ENCODE measurements around the gene MLLT3.

The MLLT3 gene

GRCh38 chr9:20476912-20477521 lies 145.3 kb downstream of the MLLT3 start:
- H3K4me1 ChIP-seq (ENCODE audit: control insufficient read depth in 2 of 2, insufficient read depth in 2 of 2, low read length in 2 of 2) = peaks cover 0 to 5% of the 10 kb centered on the region in 2 donors
- H3K36me3 ChIP-seq (ENCODE audit: control insufficient read depth in 2 of 2, insufficient read depth in 2 of 2, low read length in 2 of 2) = no peaks in the 10 kb centered on the region
- no peaks in the 10 kb centered on the region for H3K9me3 ChIP-seq (ENCODE audit: control insufficient read depth in 2 of 2, low read length in 2 of 2)
- no peaks in the 10 kb centered on the region for H3K27me3 ChIP-seq (ENCODE audit: control insufficient read depth in 2 of 2, insufficient read depth in 2 of 2, low read length in 2 of 2)
- no peak overlapping the region for H3K4me3 ChIP-seq (ENCODE audit: low read length in 2 of 2)
- no peak overlapping the region for H3K9ac ChIP-seq (ENCODE audit: low read depth in 1 of 2, low read length in 2 of 2)
- no peak overlapping the region for H3K27ac ChIP-seq (ENCODE audit: low read depth in 2 of 2, low read length in 2 of 2)

GRCh38 chr9:20474496-20474895 lies 147.8 kb downstream of the MLLT3 start:
- Histone ChIP-seq H3K4me1 (ENCODE audit: control insufficient read depth in 2 of 2, insufficient read depth in 2 of 2, low read length in 2 of 2) (peaks cover 0 to 9% of the 10 kb centered on the region in 2 donors), H3K4me3 (ENCODE audit: low read length in 2 of 2) (no peak overlapping the region), H3K9me3 (ENCODE audit: control insufficient read depth in 2 of 2, low read length in 2 of 2) (no peaks in the 10 kb centered on the region), H3K27ac (ENCODE audit: low read depth in 2 of 2, low read length in 2 of 2) (no peak overlapping the region), H3K9ac (ENCODE audit: low read depth in 1 of 2, low read length in 2 of 2) (no peak overlapping the region), H3K36me3 (ENCODE audit: control insufficient read depth in 2 of 2, insufficient read depth in 2 of 2, low read length in 2 of 2) (no peaks in the 10 kb centered on the region), H3K27me3 (ENCODE audit: control insufficient read depth in 2 of 2, insufficient read depth in 2 of 2, low read length in 2 of 2) (no peaks in the 10 kb centered on the region)

- no peaks in the 10 kb centered on the region for H3K27me3 ChIP-seq (ENCODE audit: control insufficient read depth in 2 of 2, insufficient read depth in 2 of 2, low read length in 2 of 2)
- H3K9me3 ChIP-seq (ENCODE audit: control insufficient read depth in 2 of 2, low read length in 2 of 2) = no peaks in the 10 kb centered on the region
- H3K4me1 ChIP-seq (ENCODE audit: control insufficient read depth in 2 of 2, insufficient read depth in 2 of 2, low read length in 2 of 2) = peaks cover 0 to 9% of the 10 kb centered on the region in 2 donors
- no peak overlapping the region for H3K9ac ChIP-seq (ENCODE audit: low read depth in 1 of 2, low read length in 2 of 2)
- H3K36me3 ChIP-seq (ENCODE audit: control insufficient read depth in 2 of 2, insufficient read depth in 2 of 2, low read length in 2 of 2) = no peaks in the 10 kb centered on the region
- H3K27ac ChIP-seq (ENCODE audit: low read depth in 2 of 2, low read length in 2 of 2) = no peak overlapping the region
- no peak overlapping the region for H3K4me3 ChIP-seq (ENCODE audit: low read length in 2 of 2)
Observed at GRCh38 chr9:20473515-20474013, 148.7 kb downstream of the MLLT3 start.

- Histone ChIP-seq H3K9ac (ENCODE audit: low read depth in 1 of 2, low read length in 2 of 2) (no peak overlapping the region), H3K27ac (ENCODE audit: low read depth in 2 of 2, low read length in 2 of 2) (no peak overlapping the region), H3K4me1 (ENCODE audit: control insufficient read depth in 2 of 2, insufficient read depth in 2 of 2, low read length in 2 of 2) (peaks cover 0 to 9% of the 10 kb centered on the region in 2 donors), H3K9me3 (ENCODE audit: control insufficient read depth in 2 of 2, low read length in 2 of 2) (no peaks in the 10 kb centered on the region), H3K36me3 (ENCODE audit: control insufficient read depth in 2 of 2, insufficient read depth in 2 of 2, low read length in 2 of 2) (no peaks in the 10 kb centered on the region), H3K4me3 (ENCODE audit: low read length in 2 of 2) (no peak overlapping the region), H3K27me3 (ENCODE audit: control insufficient read depth in 2 of 2, insufficient read depth in 2 of 2, low read length in 2 of 2) (no peaks in the 10 kb centered on the region)
Observed at GRCh38 chr9:20472342-20473045, 149.8 kb downstream of the MLLT3 start.

GRCh38 chr9:20466328-20467008 lies 155.8 kb downstream of the MLLT3 start:
- peaks cover 3 to 7% of the 10 kb centered on the region in 2 donors for H3K4me1 ChIP-seq (ENCODE audit: control insufficient read depth in 2 of 2, insufficient read depth in 2 of 2, low read length in 2 of 2)
- H3K36me3 ChIP-seq (ENCODE audit: control insufficient read depth in 2 of 2, insufficient read depth in 2 of 2, low read length in 2 of 2) = no peaks in the 10 kb centered on the region
- H3K27ac ChIP-seq (ENCODE audit: low read depth in 2 of 2, low read length in 2 of 2) = no peak overlapping the region
- H3K4me3 ChIP-seq (ENCODE audit: low read length in 2 of 2) = no peak overlapping the region
- no peaks in the 10 kb centered on the region for H3K27me3 ChIP-seq (ENCODE audit: control insufficient read depth in 2 of 2, insufficient read depth in 2 of 2, low read length in 2 of 2)
- no peak overlapping the region for H3K9ac ChIP-seq (ENCODE audit: low read depth in 1 of 2, low read length in 2 of 2)
- no peaks in the 10 kb centered on the region for H3K9me3 ChIP-seq (ENCODE audit: control insufficient read depth in 2 of 2, low read length in 2 of 2)

GRCh38 chr9:20464242-20464641 lies 158.1 kb downstream of the MLLT3 start:
- Histone ChIP-seq H3K27ac (ENCODE audit: low read depth in 2 of 2, low read length in 2 of 2) (no peak overlapping the region), H3K9me3 (ENCODE audit: control insufficient read depth in 2 of 2, low read length in 2 of 2) (no peaks in the 10 kb centered on the region), H3K9ac (ENCODE audit: low read depth in 1 of 2, low read length in 2 of 2) (no peak overlapping the region), H3K27me3 (ENCODE audit: control insufficient read depth in 2 of 2, insufficient read depth in 2 of 2, low read length in 2 of 2) (no peaks in the 10 kb centered on the region), H3K4me3 (ENCODE audit: low read length in 2 of 2) (no peak overlapping the region), H3K4me1 (ENCODE audit: control insufficient read depth in 2 of 2, insufficient read depth in 2 of 2, low read length in 2 of 2) (peaks cover 0 to 7% of the 10 kb centered on the region in 2 donors), H3K36me3 (ENCODE audit: control insufficient read depth in 2 of 2, insufficient read depth in 2 of 2, low read length in 2 of 2) (no peaks in the 10 kb centered on the region)

- Histone ChIP-seq H3K4me1 (ENCODE audit: control insufficient read depth in 2 of 2, insufficient read depth in 2 of 2, low read length in 2 of 2) (peaks cover 0 to 7% of the 10 kb centered on the region in 2 donors), H3K36me3 (ENCODE audit: control insufficient read depth in 2 of 2, insufficient read depth in 2 of 2, low read length in 2 of 2) (no peaks in the 10 kb centered on the region), H3K9me3 (ENCODE audit: control insufficient read depth in 2 of 2, low read length in 2 of 2) (no peaks in the 10 kb centered on the region), H3K27ac (ENCODE audit: low read depth in 2 of 2, low read length in 2 of 2) (no peak overlapping the region), H3K9ac (ENCODE audit: low read depth in 1 of 2, low read length in 2 of 2) (no peak overlapping the region), H3K27me3 (ENCODE audit: control insufficient read depth in 2 of 2, insufficient read depth in 2 of 2, low read length in 2 of 2) (no peaks in the 10 kb centered on the region), H3K4me3 (ENCODE audit: low read length in 2 of 2) (no peak overlapping the region)
Observed at GRCh38 chr9:20463823-20464222, 158.5 kb downstream of the MLLT3 start.

- no peaks in the 10 kb centered on the region for H3K9me3 ChIP-seq (ENCODE audit: control insufficient read depth in 2 of 2, low read length in 2 of 2)
- H3K36me3 ChIP-seq (ENCODE audit: control insufficient read depth in 2 of 2, insufficient read depth in 2 of 2, low read length in 2 of 2) = no peaks in the 10 kb centered on the region
Observed at GRCh38 chr9:20462410-20462809, 159.9 kb downstream of the MLLT3 start.

GRCh38 chr9:20447291-20447690 lies 175.0 kb downstream of the MLLT3 start:
- no peaks in the 10 kb centered on the region for H3K27me3 ChIP-seq (ENCODE audit: control insufficient read depth in 2 of 2, insufficient read depth in 2 of 2, low read length in 2 of 2)
- H3K4me3 ChIP-seq (ENCODE audit: low read length in 2 of 2) = no peak overlapping the region
- H3K36me3 ChIP-seq (ENCODE audit: control insufficient read depth in 2 of 2, insufficient read depth in 2 of 2, low read length in 2 of 2) = no peaks in the 10 kb centered on the region
- H3K9ac ChIP-seq (ENCODE audit: low read depth in 1 of 2, low read length in 2 of 2) = no peak overlapping the region
- peaks cover 4 to 5% of the 10 kb centered on the region in 2 donors for H3K4me1 ChIP-seq (ENCODE audit: control insufficient read depth in 2 of 2, insufficient read depth in 2 of 2, low read length in 2 of 2)
- H3K9me3 ChIP-seq (ENCODE audit: control insufficient read depth in 2 of 2, low read length in 2 of 2) = no peaks in the 10 kb centered on the region
- no peak overlapping the region for H3K27ac ChIP-seq (ENCODE audit: low read depth in 2 of 2, low read length in 2 of 2)

More at GRCh38 chr9:20462410-20462809, 159.9 kb downstream of the MLLT3 start:
- no peak overlapping the region for H3K27ac ChIP-seq (ENCODE audit: low read depth in 2 of 2, low read length in 2 of 2)
- no peak overlapping the region for H3K9ac ChIP-seq (ENCODE audit: low read depth in 1 of 2, low read length in 2 of 2)
- no peaks in the 10 kb centered on the region for H3K27me3 ChIP-seq (ENCODE audit: control insufficient read depth in 2 of 2, insufficient read depth in 2 of 2, low read length in 2 of 2)
- peaks cover 0 to 7% of the 10 kb centered on the region in 2 donors for H3K4me1 ChIP-seq (ENCODE audit: control insufficient read depth in 2 of 2, insufficient read depth in 2 of 2, low read length in 2 of 2)
- no peak overlapping the region for H3K4me3 ChIP-seq (ENCODE audit: low read length in 2 of 2)

GRCh38 chr9:20446248-20446647 lies 176.1 kb downstream of the MLLT3 start:
- no peaks in the 10 kb centered on the region for H3K27me3 ChIP-seq (ENCODE audit: control insufficient read depth in 2 of 2, insufficient read depth in 2 of 2, low read length in 2 of 2)
- H3K4me1 ChIP-seq (ENCODE audit: control insufficient read depth in 2 of 2, insufficient read depth in 2 of 2, low read length in 2 of 2) = peaks cover 4 to 5% of the 10 kb centered on the region in 2 donors
- no peaks in the 10 kb centered on the region for H3K9me3 ChIP-seq (ENCODE audit: control insufficient read depth in 2 of 2, low read length in 2 of 2)
- H3K27ac ChIP-seq (ENCODE audit: low read depth in 2 of 2, low read length in 2 of 2) = no peak overlapping the region
- H3K9ac ChIP-seq (ENCODE audit: low read depth in 1 of 2, low read length in 2 of 2) = no peak overlapping the region
- no peaks in the 10 kb centered on the region for H3K36me3 ChIP-seq (ENCODE audit: control insufficient read depth in 2 of 2, insufficient read depth in 2 of 2, low read length in 2 of 2)
- no peak overlapping the region for H3K4me3 ChIP-seq (ENCODE audit: low read length in 2 of 2)

Data from mucosa of rectum (tissue), 2 donors.